AG04450 (cell line): Measurements from ENCODE around the gene PRLR. TPM values are rescaled to one million over a fixed set of nuclear protein-coding genes. Genes with fewer than 3 reads are reported as not detected.

ENCODE experiments used
- CTCF ChIA-PET: fragments of 300-600, 350-600 bp; formaldehyde crosslinking; extraction: SDS; loops from one replicate; lab custom pipeline; 2022; ENCODE audit warnings: antibody characterized with exemption, inconsistent platforms; lab: Charles Lee
- POLR2A ChIA-PET: fragments of 350-600 bp; formaldehyde crosslinking; extraction: SDS; loops from one replicate; lab custom pipeline; 2021; ENCODE audit warnings: antibody characterized with exemption, inconsistent platforms; lab: Yijun Ruan, JAX
- DNase-seq: peaks from one replicate; pipeline ENCODE4 v3.0.0-alpha.2; 2011; ENCODE audit warnings: low read depth, low spot score
- H3K27ac ChIP-seq: one replicate; pipeline ENCODE4 v1.5.1; 2012; ENCODE audit warnings: low read depth, low read length, control low read depth
- H3K27me3 ChIP-seq: one replicate; pipeline ENCODE4 v1.6.0; 2012; ENCODE audit warnings: low read length; ENCODE audit not compliant: control insufficient read depth, insufficient read depth
- H3K4me3 ChIP-seq: 2 replicates; pipeline ENCODE4 v1.5.1; 2011; ENCODE audit warnings: mild to moderate bottlenecking, low read depth, low read length, control low read depth
- H3K9me3 ChIP-seq: 2 replicates; pipeline ENCODE4 v1.5.1; 2012; ENCODE audit warnings: low read length; ENCODE audit not compliant: control insufficient read depth, insufficient read depth
- polyA plus RNA-seq: library from polyadenylated mRNA; depleted of rRNA; stranded (reverse); fragments of >200 nt; gene quantifications from 2 replicates; pipeline ENCODE4 v1.2.3, GENCODE V29; 2011
- TF ChIP-seq, protein P1 (sequence below): IDR thresholded peaks from 2 replicates; pipeline ENCODE4 v1.5.1; 2011; ENCODE audit warnings: low read depth, low read length, control low read depth, inconsistent platforms

PRLR gene
- polyA plus RNA-seq, 1 experiment: not detected

GRCh38 chr5:35094948-35095347 is 135.3 kb downstream of the PRLR start:
- CTCF ChIA-PET: no interaction called here
- H3K27me3 ChIP-seq: peaks cover 6% of the 10 kb centered on the region

DNA sequence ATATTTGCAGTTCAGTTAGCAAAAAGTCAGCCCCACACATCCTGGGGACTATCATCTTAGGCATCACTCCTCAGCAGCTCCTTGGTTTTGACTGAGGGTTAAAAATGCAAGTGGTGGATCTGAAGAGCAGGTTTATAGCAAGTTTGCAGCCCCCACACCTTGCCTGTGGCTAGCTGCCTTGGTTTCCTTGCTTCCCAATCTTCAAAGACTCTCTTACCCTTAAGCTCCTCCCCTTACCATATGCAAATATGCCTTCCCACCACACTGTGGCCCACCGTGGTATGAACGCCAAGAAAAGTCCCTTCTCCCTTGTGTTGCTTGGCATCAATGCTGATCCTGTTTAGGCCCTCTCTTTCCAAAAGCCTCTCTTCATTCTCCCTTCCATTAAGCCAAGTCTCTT is 137.6 kb downstream of the PRLR start:
- Histone ChIP-seq H3K4me3 (no peak overlapping the region), H3K27ac (no peak overlapping the region), H3K27me3 (peaks cover 6% of the 10 kb centered on the region), H3K9me3 (no peaks in the 10 kb centered on the region)
- CTCF ChIA-PET: interaction anchor here (0.8 kb wide), 1 partner anchor 91 kb away, joined by 3 read pairs; no protein-coding TSS in a partner anchor
- POLR2A ChIA-PET: no interaction called here
- DNase-seq: no peak
- TF ChIP-seq, protein P1, sequence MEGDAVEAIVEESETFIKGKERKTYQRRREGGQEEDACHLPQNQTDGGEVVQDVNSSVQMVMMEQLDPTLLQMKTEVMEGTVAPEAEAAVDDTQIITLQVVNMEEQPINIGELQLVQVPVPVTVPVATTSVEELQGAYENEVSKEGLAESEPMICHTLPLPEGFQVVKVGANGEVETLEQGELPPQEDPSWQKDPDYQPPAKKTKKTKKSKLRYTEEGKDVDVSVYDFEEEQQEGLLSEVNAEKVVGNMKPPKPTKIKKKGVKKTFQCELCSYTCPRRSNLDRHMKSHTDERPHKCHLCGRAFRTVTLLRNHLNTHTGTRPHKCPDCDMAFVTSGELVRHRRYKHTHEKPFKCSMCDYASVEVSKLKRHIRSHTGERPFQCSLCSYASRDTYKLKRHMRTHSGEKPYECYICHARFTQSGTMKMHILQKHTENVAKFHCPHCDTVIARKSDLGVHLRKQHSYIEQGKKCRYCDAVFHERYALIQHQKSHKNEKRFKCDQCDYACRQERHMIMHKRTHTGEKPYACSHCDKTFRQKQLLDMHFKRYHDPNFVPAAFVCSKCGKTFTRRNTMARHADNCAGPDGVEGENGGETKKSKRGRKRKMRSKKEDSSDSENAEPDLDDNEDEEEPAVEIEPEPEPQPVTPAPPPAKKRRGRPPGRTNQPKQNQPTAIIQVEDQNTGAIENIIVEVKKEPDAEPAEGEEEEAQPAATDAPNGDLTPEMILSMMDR: no peak

More at GRCh38 chr5:35094948-35095347, 135.3 kb downstream of the PRLR start:
- POLR2A ChIA-PET: no interaction called here
- no peak overlapping the region for H3K4me3 ChIP-seq
- no peak for DNase-seq
- no peak overlapping the region for H3K27ac ChIP-seq
- TF ChIP-seq, protein P1: no peak
- H3K9me3 ChIP-seq: no peaks in the 10 kb centered on the region

- TF ChIP-seq, protein P1: no peak
- POLR2A ChIA-PET: no interaction called here
- Histone ChIP-seq H3K27ac (no peak overlapping the region), H3K27me3 (peaks cover 6% of the 10 kb centered on the region), H3K4me3 (no peak overlapping the region), H3K9me3 (no peaks in the 10 kb centered on the region)
- CTCF ChIA-PET: interaction anchor here (0.7 to 1.9 kb wide), 3 partner anchors 89 to 835 kb away, joined by 3 to 6 read pairs (median 3); no protein-coding TSS in a partner anchor
- no peak for DNase-seq
These were observed 138.6 kb downstream of the PRLR start for GRCh38 chr5:35091704-35092103.

GRCh38 chr5:35089334-35090314 is 140.7 kb downstream of the PRLR start:
- ChIA-PET CTCF (interaction anchor here (0.6 to 1.9 kb wide), 9 partner anchors 11 to 838 kb away, joined by 3 to 11 read pairs (median 4); no protein-coding TSS in a partner anchor), POLR2A (no interaction called here)
- H3K4me3 ChIP-seq: no peak overlapping the region
- peak; percentile 8 for DNase-seq
- H3K9me3 ChIP-seq: no peaks in the 10 kb centered on the region
- H3K27me3 ChIP-seq: peaks cover 9% of the 10 kb centered on the region
- TF ChIP-seq, protein P1: peak; percentile 82
- no peak overlapping the region for H3K27ac ChIP-seq

DNA sequence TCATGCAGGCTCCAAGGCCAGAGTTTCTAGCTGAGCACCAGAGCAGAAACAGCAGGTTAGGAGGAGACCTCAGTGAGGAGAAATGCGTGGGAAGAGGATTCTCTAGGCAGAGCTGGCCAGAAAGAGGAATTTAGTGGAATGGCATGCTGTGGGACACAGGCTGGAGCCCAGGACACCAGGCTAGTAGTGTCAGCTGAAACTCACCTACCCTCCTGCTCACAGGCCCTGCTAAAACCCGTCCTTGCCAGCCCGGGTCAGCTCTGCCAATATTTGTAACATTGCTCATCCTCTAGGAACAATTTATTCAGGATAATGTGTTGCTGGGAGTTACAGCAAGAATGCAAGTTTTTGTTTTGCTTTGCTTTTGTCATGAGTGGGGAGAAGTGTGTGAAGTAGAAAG is 142.3 kb downstream of the PRLR start:
- Histone ChIP-seq H3K9me3 (no peaks in the 10 kb centered on the region), H3K27me3 (peaks cover 6% of the 10 kb centered on the region), H3K4me3 (no peak overlapping the region), H3K27ac (no peak overlapping the region)
- CTCF ChIA-PET: interaction anchor here (1.2 to 1.5 kb wide), 5 partner anchors 20 to 839 kb away, joined by 3 to 11 read pairs (median 4); no protein-coding TSS in a partner anchor
- POLR2A ChIA-PET: no interaction called here
- TF ChIP-seq, protein P1: no peak
- no peak for DNase-seq
